ENCODE measurements around the gene TBCC. TPM values are rescaled to one million over a fixed set of nuclear protein-coding genes. Genes with fewer than 3 reads are reported as not detected.

TBCC gene
- total RNA-seq, 1 donor from 2014 or later = 28.4 TPM

DNA sequence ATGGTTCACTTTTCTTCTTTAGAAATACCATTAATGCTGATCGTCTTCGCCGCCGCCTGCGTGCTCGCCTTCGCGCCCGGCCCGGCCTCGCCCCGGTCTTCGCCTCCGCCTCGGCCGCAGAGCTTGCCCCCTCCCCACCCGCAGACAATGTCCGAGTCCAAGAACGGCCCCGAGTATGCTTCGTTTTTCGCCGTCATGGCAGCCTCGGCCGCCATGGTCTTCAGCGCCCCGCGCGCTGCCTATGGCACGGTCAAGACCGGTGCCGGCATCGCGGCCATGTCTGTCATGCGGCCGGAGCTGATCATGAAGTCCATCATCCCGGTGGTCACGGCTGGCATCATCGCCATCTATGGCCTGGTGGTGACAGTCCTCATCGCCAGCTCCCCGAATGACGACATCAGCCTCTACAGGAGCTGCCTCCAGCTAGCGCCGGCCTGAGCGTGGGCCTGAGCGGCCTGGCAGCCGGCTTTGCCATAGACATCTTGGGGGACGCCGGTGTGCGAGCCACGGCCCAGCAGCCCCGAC lies 18.8 kb downstream of the TBCC start:
- no peak for DNase-seq (ENCODE audit: low spot score, unreplicated experiment)
- no peaks in the 10 kb centered on the region for H3K9me3 Mint-ChIP-seq (ENCODE audit: low read depth)
- H3K4me1 Mint-ChIP-seq (ENCODE audit: low read depth) = no peaks in the 10 kb centered on the region
- no peaks in the 10 kb centered on the region for H3K27me3 Mint-ChIP-seq
- no peak for TF ChIP-seq CTCF (IDR thresholded peaks at IDR 0.05; ENCODE audit: unreplicated experiment)
- H3K27ac Mint-ChIP-seq = no peak overlapping the region
- no peak overlapping the region for H3K4me3 Mint-ChIP-seq (ENCODE audit: low read depth)
- H3K36me3 Mint-ChIP-seq (ENCODE audit: insufficient read depth) = no peaks in the 10 kb centered on the region

- no peak for DNase-seq (ENCODE audit: low spot score, unreplicated experiment)
- Mint-ChIP-seq H3K4me1 (ENCODE audit: low read depth) (no peaks in the 10 kb centered on the region), H3K36me3 (ENCODE audit: insufficient read depth) (no peaks in the 10 kb centered on the region), H3K4me3 (ENCODE audit: low read depth) (no peak overlapping the region), H3K9me3 (ENCODE audit: low read depth) (no peaks in the 10 kb centered on the region), H3K27me3 (no peaks in the 10 kb centered on the region), H3K27ac (no peak overlapping the region)
- peak; percentile 87 for TF ChIP-seq CTCF (IDR thresholded peaks at IDR 0.05; ENCODE audit: unreplicated experiment)
These were observed 19.3 kb downstream of the TBCC start for GRCh38 chr6:42726485-42727086.

DNA sequence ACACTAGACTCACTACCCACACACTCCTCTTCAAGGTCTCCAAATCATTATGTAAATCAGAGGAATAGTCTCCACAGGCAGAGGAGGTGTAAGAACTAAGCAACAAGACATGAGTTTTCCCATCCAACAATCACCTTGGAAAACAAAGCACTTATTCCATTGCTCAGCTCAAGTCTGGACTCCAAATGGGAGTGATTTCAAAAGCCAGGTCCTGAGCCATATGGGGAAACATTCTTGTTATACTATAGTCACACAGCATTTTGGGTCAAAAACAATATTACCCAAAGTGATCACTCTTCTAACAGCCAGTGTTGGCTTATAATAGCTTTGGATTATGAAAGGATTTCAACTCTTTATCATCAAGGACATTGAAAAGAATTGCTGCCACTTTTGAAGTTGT lies 19.9 kb downstream of the TBCC start:
- Mint-ChIP-seq H3K4me1 (ENCODE audit: low read depth) (no peaks in the 10 kb centered on the region), H3K36me3 (ENCODE audit: insufficient read depth) (no peaks in the 10 kb centered on the region), H3K27ac (no peak overlapping the region), H3K9me3 (ENCODE audit: low read depth) (no peaks in the 10 kb centered on the region), H3K4me3 (ENCODE audit: low read depth) (no peak overlapping the region), H3K27me3 (no peaks in the 10 kb centered on the region)
- no peak for TF ChIP-seq CTCF (IDR thresholded peaks at IDR 0.05; ENCODE audit: unreplicated experiment)
- DNase-seq (ENCODE audit: low spot score, unreplicated experiment) = no peak

DNA sequence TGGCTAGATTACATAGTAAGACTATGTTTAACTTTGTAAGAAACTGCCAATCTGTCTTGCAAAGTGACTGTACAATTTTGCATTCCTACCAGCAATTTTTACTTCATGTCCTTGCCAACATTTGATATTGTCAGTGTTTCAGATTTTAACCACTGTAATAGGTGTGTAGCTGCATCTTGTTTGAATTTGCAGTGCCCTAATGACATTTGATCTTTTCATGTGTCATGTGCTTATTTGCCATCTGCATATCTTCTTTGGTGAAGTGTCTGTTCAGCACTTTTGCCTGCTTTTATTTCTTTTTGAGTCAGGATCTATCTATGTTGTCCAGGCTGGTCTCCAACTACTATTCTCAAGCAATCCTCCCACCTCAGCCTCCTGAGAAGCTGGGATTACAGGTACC lies 21.1 kb downstream of the TBCC start:
- Mint-ChIP-seq H3K4me3 (ENCODE audit: low read depth) (no peak overlapping the region), H3K4me1 (ENCODE audit: low read depth) (no peaks in the 10 kb centered on the region), H3K36me3 (ENCODE audit: insufficient read depth) (no peaks in the 10 kb centered on the region), H3K27me3 (no peaks in the 10 kb centered on the region), H3K27ac (no peak overlapping the region), H3K9me3 (ENCODE audit: low read depth) (no peaks in the 10 kb centered on the region)
- no peak for TF ChIP-seq CTCF (IDR thresholded peaks at IDR 0.05; ENCODE audit: unreplicated experiment)
- DNase-seq (ENCODE audit: low spot score, unreplicated experiment) = no peak

GRCh38 chr6:42722497-42722896 lies 23.4 kb downstream of the TBCC start, which contains the start of gene PRPH2:
Gene PRPH2, minus strand, starts transcription at chr6:42722597. Its CDS starts 263 bp downstream, at chr6:42722334.
- no peaks in the 10 kb centered on the region for H3K27me3 Mint-ChIP-seq
- no peaks in the 10 kb centered on the region for H3K9me3 Mint-ChIP-seq (ENCODE audit: low read depth)
- H3K36me3 Mint-ChIP-seq (ENCODE audit: insufficient read depth) = no peaks in the 10 kb centered on the region
- no peaks in the 10 kb centered on the region for H3K4me1 Mint-ChIP-seq (ENCODE audit: low read depth)
- no peak for TF ChIP-seq CTCF (IDR thresholded peaks at IDR 0.05; ENCODE audit: unreplicated experiment)
- H3K4me3 Mint-ChIP-seq (ENCODE audit: low read depth) = no peak within 1 kb of the TSS
- peak within 1 kb of the TSS; percentile 16 for H3K27ac Mint-ChIP-seq
- no peak for DNase-seq (ENCODE audit: low spot score, unreplicated experiment)

Measured in progenitor cell of endocrine pancreas (in vitro differentiated cells).